AG08396 (cell line): ENCODE measurements around the gene NIFK.
"Not testable (repeated sequence)": the region's sequence is repeated elsewhere in the genome, so short reads cannot be mapped to it uniquely, and the experiment has no call there.

ENCODE experiments used
- DNase-seq: peaks from one replicate; pipeline ENCODE4 v3.0.0; 2012; ENCODE audit warnings: low spot score, mixed read lengths

NIFK gene

DNA sequence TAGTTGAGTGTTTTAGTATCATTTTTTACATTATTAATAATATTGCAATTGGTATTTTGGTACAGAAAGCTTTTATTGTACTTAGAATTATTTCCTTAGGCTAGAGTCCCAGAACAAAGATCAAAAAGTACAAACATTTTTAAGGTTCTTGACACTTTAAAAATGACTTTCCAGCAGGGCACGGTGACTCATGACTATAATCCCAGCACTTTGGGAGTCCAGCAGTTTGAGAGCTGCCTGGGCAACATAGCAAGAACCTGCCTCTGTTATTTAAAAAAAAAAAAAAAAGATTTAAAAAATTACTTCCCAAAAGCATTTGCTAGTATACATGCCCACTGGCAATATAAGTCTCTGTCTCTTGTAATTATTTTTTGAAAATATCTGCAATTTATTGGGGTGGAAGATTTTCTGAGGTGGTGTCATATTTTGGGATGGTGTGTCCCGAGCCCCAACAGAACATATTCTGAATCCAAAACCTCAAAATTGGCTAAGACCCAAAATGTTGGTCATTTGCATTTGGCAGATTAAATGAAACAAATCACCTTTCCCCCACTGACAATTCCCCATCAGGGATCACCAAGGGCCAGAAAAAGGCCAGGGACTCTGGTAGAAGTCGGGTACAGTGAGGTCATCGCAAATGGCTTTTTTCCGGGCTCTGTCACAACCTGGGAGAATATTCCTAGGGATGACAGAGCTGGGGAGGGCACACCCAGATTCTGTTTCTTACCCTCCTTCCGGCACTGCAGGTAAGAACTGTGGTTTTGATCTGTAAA, 42.1 kb downstream of the NIFK start:
- DNase-seq = no peak

DNA sequence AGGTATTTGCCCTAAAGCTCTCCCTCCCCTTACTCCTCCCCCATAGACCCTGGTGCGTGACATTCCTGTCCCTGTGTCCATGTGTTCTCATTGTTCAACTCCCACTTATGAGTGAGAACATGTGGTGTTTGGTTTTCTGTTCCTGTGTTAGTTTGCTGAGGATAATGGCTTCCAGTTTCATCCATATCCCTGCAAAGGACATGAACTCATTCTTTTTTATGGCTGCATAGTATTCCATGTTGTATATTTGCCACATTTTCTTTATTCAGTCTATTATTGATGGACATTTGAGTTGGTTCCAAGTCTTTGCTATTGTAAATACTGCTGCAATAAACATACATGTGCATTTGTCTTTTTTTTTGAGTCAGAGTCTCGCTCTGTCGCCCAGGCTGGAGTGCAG, 46.1 kb downstream of the NIFK start:
- DNase-seq = not testable (repeated sequence)

DNA sequence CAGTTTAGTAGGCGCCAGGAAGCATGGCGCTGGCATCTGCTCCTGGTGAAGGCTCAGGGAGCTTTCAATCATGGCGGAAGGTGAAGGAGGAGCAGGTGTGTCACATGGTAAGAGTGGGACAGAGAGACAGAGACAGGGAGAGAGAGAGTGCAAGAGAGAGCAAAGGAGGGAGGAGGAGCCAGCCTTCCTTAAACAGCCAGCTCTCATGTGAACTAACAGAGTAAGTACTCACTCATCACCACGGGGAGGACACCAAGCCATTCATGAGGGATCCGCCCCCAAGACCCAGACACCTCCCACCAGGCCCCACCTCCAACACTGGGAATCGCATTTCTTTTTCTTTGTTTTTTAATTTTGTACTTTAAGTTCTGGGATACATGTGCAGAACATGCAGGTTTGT, 46.6 kb downstream of the NIFK start:
- no peak for DNase-seq

DNA sequence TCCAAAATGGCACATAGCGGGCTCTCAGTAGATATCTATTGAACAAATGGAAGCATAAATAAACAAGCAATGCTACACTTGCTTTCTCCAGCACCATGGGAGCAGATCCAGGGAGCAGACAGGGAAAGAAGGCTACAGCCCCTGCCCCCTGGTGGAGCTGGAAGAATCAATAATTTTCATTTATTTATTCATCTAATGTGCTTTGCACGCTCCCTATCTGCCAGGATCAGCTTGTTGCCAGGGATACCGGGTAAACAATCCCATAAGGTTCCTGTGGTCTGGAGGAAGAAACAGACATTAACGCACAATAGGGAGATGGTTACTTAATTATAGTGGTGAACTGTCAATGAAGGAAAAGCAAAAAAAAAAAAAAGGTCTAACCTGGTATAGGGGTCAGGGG, 47.3 kb downstream of the NIFK start:
- peak; percentile 75 for DNase-seq

DNA sequence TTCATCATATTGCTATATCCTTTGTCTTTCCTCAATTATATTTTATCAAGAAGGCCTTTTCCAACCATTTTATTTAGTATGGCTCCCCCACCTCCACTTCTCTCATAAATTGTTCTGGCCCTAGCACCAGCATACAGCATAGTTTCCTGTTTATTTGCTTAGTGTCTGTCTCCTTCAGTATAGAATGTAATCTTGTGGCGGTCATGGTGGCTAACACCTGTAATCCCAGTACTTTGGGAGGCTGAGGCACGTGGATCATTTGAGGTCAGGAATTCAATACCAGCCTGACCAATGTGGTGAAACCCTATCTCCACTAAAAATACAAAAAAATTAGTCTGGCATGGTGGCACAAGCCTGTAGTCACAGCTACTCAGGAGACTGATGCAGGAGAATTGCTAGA, 47.9 kb downstream of the NIFK start:
- no peak for DNase-seq

DNA sequence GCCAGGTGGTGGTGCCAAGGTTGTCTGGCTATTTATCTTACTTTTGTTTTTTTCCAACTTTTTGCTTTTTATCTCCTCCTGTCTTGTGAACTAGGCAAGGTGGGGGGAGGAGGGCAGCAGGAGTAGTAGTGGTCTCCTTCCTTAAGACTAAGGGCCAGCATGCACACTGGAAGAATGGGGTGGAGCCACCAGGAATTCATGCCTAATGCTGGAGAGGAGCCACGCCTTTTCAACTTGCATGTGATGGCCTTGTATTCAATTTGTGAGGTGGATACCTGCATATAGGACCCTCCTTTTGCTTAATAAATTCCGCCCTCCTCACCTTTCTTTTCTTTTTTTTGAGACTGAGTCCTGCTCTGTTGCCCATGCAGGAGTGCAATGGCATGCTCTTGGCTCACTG, 49.8 kb downstream of the NIFK start:
- no peak for DNase-seq

DNA sequence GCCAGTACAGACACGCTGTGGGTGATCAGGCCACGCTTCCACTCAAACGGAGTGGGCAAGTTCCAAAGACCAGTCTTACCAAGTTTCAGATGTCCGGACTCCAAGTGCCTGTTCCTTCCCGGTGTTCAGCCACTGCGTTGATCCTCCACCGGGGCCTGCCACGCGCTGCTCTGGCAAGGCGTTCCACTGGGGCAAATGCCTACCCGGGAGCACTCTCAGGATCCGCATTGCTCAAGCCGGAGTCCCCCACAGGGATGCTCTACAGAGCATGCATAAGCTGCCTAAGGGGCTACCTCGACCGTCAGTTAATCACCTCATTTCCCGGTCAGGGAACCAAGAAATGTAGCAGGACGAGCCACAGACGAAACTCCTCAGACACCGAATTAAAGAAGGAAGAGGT, 50.5 kb downstream of the NIFK start:
- no peak for DNase-seq

DNA sequence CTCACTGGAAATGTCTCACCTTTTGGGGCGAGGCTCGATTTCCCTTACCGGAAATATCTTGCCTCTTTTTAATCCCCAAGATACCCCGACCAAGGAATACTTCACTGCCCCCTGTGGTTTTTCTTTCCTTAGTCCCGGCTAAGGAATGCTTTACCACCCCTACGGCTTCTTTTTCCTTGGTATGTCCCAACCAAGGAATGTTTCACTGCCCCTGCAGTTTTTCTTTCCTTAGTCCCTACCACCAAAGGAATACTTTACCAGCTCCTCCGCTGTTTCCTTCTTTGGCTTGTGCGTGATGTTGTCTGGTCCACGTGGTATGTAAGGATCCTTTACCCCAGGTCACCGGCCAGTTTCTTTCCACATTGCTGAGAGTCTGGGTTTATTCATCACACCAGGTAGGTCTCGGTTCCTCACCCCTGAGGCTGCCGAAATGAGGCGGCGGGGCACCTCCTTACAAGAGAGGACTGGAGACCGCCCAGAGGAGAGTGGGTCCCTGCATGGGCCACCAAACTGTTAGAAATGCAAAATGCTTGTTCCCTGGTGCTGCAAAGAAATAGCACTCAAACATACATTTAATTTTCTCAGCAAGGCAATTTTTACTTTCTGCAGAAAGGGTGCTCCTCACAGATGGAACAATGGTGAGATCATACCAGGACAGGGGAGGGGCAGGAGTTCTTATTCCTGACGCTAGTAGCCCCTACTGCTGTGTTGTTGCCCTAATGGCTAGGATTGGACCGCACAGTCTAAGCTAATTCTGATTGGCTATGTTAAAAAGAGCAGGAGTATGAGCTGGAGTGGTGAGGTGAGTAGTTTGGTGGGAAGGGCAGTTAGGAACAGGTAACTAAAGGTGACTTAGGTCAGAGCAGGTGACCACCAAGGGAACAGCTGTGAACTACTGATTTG, 54.0 kb downstream of the NIFK start:
- no peak for DNase-seq

DNA sequence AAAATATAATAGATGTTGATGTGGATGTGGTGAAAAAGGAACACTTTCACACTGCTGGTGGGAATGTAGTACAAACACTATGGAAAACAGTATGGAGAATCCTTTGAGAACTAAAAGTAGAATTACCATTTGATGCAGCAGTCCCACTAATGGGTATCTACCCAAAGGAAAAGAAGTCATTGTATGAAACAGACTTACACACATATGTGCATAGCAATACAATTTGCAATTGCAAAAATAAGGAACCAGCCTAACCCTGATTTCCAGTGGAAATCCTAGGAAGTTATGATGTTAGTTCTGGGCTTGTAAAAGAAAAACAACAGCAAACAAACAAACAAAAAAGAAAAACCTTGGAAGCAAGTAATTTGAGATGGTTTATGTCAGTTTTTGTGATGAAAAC, 58.8 kb downstream of the NIFK start:
- DNase-seq = no peak
